Suprapubic skin (tissue), 4 donors: Measurements from ENCODE around the gene ELMOD2. TPM values are rescaled to one million over a fixed set of nuclear protein-coding genes. Genes with fewer than 3 reads are reported as not detected.

Source experiments
- DNase-seq, 2 donors: peaks; one replicate each; pipeline ENCODE4 v3.0.0-alpha.2; 2019; ENCODE audit warnings: low spot score in 2 of 2
- H3K27ac ChIP-seq: fragments of 200-600 bp; sonication (generic); one replicate; pipeline ENCODE4 v1.5.1; 2019
- H3K27me3 ChIP-seq: fragments of 200-600 bp; sonication (generic); one replicate; pipeline ENCODE4 v1.5.1; 2019
- H3K36me3 ChIP-seq: fragments of 200-600 bp; sonication (generic); one replicate; pipeline ENCODE4 v1.5.1; 2019
- H3K4me1 ChIP-seq: fragments of 200-600 bp; sonication (generic); one replicate; pipeline ENCODE4 v1.5.1; 2019
- H3K4me3 ChIP-seq: fragments of 200-600 bp; sonication (generic); one replicate; pipeline ENCODE4 v1.5.1; 2019; ENCODE audit warnings: mild to moderate bottlenecking
- H3K9me3 ChIP-seq: fragments of 200-600 bp; sonication (generic); one replicate; pipeline ENCODE4 v1.5.1; 2019
- EP300 ChIP-seq: sonication (generic); formaldehyde crosslinking; IDR thresholded peaks from one replicate; pipeline ENCODE4 v1.6.1; 2017; ENCODE audit warnings: antibody characterized with exemption
- POLR2A ChIP-seq, 2 donors: fragments of 450-650 bp; IDR thresholded peaks; one replicate each; pipeline ENCODE4 v1.6.1; 2017; ENCODE audit warnings: antibody characterized with exemption in 2 of 2, mild to moderate bottlenecking in 2 of 2, moderate library complexity in 2 of 2
- POLR2AphosphoS5 ChIP-seq, 3 donors: sonication (generic); formaldehyde crosslinking; IDR thresholded peaks; one replicate each; pipeline ENCODE4 v1.6.1; 2017; ENCODE audit warnings: antibody characterized with exemption in 3 of 3
- WGBS: methylation state at CpG from one replicate; pipeline ENCODE4 v1.1.5; 2018; 5-methylcytosine and 5-hydroxymethylcytosine counted together
- total RNA-seq, 4 donors: library from RNA; depleted of rRNA; stranded (reverse); fragments of >200 nt; gene quantifications; one replicate each; pipeline ENCODE4 v1.1.0, GENCODE V29; 2016
- TF ChIP-seq, protein P1 (sequence below), 2 donors: fragments of 200-600 bp in 1 of 2; fragments of 450-650 bp in 1 of 2; sonication (generic) in 1 of 2; IDR thresholded peaks; one replicate each; pipeline ENCODE4 v1.5.1; 2016 to 2019; ENCODE audit warnings: antibody characterized with exemption in 2 of 2, mild to moderate bottlenecking in 1 of 2, moderate library complexity in 1 of 2

The ELMOD2 gene
- total RNA-seq, 4 donors from 2014 or later = 12.2 to 20.8 (median 17.1) TPM

DNA sequence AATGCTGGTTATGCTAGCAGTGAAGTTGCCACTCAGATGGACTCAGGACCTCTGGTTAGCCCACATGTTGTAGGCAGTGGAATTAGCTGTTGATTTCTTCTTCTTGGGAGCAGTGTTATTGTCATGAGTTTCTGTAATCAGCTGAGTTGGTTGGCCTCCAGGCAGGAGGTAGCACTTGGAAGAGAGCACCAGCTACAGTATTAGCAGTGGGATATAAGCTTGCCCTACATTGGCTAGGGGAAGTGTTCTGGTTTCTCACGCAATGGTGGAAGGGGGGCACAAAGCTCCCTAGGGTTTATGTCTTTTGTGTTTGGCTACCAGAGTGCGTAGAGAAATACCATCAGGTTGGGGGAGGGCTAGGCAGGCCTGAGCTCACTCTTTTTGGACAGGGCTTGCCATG lies 78.7 kb downstream of the ELMOD2 start:
- DNase-seq = no peak
- Histone ChIP-seq H3K36me3 (no peaks in the 10 kb centered on the region), H3K4me3 (no peak overlapping the region), H3K27me3 (no peaks in the 10 kb centered on the region), H3K27ac (no peak overlapping the region), H3K4me1 (no peaks in the 10 kb centered on the region), H3K9me3 (no peaks in the 10 kb centered on the region)
- WGBS = 95% methylated on average over 2 of the region's 2 CpGs
- TF ChIP-seq POLR2AphosphoS5 (IDR thresholded peaks at IDR 0.05) = no peak
- TF ChIP-seq EP300 = no peak
- TF ChIP-seq, protein P1, sequence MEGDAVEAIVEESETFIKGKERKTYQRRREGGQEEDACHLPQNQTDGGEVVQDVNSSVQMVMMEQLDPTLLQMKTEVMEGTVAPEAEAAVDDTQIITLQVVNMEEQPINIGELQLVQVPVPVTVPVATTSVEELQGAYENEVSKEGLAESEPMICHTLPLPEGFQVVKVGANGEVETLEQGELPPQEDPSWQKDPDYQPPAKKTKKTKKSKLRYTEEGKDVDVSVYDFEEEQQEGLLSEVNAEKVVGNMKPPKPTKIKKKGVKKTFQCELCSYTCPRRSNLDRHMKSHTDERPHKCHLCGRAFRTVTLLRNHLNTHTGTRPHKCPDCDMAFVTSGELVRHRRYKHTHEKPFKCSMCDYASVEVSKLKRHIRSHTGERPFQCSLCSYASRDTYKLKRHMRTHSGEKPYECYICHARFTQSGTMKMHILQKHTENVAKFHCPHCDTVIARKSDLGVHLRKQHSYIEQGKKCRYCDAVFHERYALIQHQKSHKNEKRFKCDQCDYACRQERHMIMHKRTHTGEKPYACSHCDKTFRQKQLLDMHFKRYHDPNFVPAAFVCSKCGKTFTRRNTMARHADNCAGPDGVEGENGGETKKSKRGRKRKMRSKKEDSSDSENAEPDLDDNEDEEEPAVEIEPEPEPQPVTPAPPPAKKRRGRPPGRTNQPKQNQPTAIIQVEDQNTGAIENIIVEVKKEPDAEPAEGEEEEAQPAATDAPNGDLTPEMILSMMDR (IDR thresholded peaks at IDR 0.05) = no peak
- TF ChIP-seq POLR2A (IDR thresholded peaks at IDR 0.05) = no peak

- WGBS = 67% methylated on average over 2 of the region's 2 CpGs
These were observed 79.3 kb downstream of the ELMOD2 start for GRCh38 chr4:140603286-140603685.

More at GRCh38 chr4:140603286-140603685, 79.3 kb downstream of the ELMOD2 start:
- no peak for DNase-seq
- no peaks in the 10 kb centered on the region for H3K27me3 ChIP-seq
- H3K9me3 ChIP-seq = no peaks in the 10 kb centered on the region
- H3K4me1 ChIP-seq = no peaks in the 10 kb centered on the region
- no peak overlapping the region for H3K4me3 ChIP-seq
- TF ChIP-seq POLR2A (IDR thresholded peaks at IDR 0.05) (no peak), POLR2AphosphoS5 (IDR thresholded peaks at IDR 0.05) (no peak), EP300 (no peak)
- TF ChIP-seq, protein P1 (IDR thresholded peaks at IDR 0.05) = no peak
- no peak overlapping the region for H3K27ac ChIP-seq
- H3K36me3 ChIP-seq = no peaks in the 10 kb centered on the region

Other genes starting within 250 kb of the ELMOD2 start
- 10 to 100 TPM; 26.9 to 42.9 (median 34.4) TPM for gene SCOC, start 150.5 kb upstream of the ELMOD2 start, total RNA-seq
- gene CLGN, start 96.5 kb upstream of the ELMOD2 start, total RNA-seq = 1 to 10 TPM in 1 of 4 donors, under 1 TPM in 2, not detected in 1; 0.34 to 1.1 (median 0.51) TPM
- not detected for gene MGAT4D, start 25.9 kb upstream of the ELMOD2 start, total RNA-seq
- not detected for gene UCP1, start 44.8 kb downstream of the ELMOD2 start, total RNA-seq
- 1 to 10 TPM; 5.7 to 9.8 (median 8.9) TPM for gene TBC1D9, start 232.2 kb downstream of the ELMOD2 start, total RNA-seq